ENCODE results near the gene TRIM16. TPM values are rescaled to one million over a fixed set of nuclear protein-coding genes. Genes with fewer than 3 reads are reported as not detected.
"Not testable (repeated sequence)": the region's sequence is repeated elsewhere in the genome, so short reads cannot be mapped to it uniquely, and the experiment has no call there.

The TRIM16 gene
- total RNA-seq, 1 donor from 2014 or later = 50.8 TPM

- not testable (repeated sequence) for DNase-seq
Measured at GRCh38 chr17:15615850-15616249, 68.3 kb downstream of the TRIM16 start.

- not testable (repeated sequence) for DNase-seq
Measured at GRCh38 chr17:15613111-15613510, 71.0 kb downstream of the TRIM16 start.

- DNase-seq = not testable (repeated sequence)
Measured at GRCh38 chr17:15592960-15593359, 91.2 kb downstream of the TRIM16 start.

- DNase-seq = not testable (repeated sequence)
Measured at GRCh38 chr17:15591986-15592385, 92.1 kb downstream of the TRIM16 start.

- not testable (repeated sequence) for DNase-seq
Measured at GRCh38 chr17:15590844-15591243, 93.3 kb downstream of the TRIM16 start.

- DNase-seq = not testable (repeated sequence)
Measured at GRCh38 chr17:15589544-15590536, 94.3 kb downstream of the TRIM16 start.

GRCh38 chr17:15588017-15588416 lies 96.1 kb downstream of the TRIM16 start:
- DNase-seq = not testable (repeated sequence)

GRCh38 chr17:15583313-15583712 lies 100.8 kb downstream of the TRIM16 start:
- not testable (repeated sequence) for DNase-seq

GRCh38 chr17:15581462-15581861 lies 102.6 kb downstream of the TRIM16 start:
- DNase-seq = not testable (repeated sequence)

Small RNA genes within 50 kb of the gene (small RNA-seq; reads per million reads assigned to genes)
- gene AC005838.1 (not detected), gene ZNF29P (not detected)

Other genes starting within 250 kb of the TRIM16 start
- gene CDRT4, start 216.7 kb downstream of the TRIM16 start, total RNA-seq = 10.0 TPM
- gene TVP23C, start 120.8 kb downstream of the TRIM16 start, total RNA-seq = 64.6 TPM
- gene FBXW10B, start 64.6 kb downstream of the TRIM16 start, total RNA-seq = 1.1 TPM
- 118 TPM for gene ZNF286A, start 15.4 kb upstream of the TRIM16 start, total RNA-seq
- gene TBC1D26, start 48.0 kb upstream of the TRIM16 start, total RNA-seq = 2.2 TPM